ENCODE results near the gene OR51B5.
"Not testable (repeated sequence)": the region's sequence is repeated elsewhere in the genome, so short reads cannot be mapped to it uniquely, and the experiment has no call there.

The OR51B5 gene

DNA sequence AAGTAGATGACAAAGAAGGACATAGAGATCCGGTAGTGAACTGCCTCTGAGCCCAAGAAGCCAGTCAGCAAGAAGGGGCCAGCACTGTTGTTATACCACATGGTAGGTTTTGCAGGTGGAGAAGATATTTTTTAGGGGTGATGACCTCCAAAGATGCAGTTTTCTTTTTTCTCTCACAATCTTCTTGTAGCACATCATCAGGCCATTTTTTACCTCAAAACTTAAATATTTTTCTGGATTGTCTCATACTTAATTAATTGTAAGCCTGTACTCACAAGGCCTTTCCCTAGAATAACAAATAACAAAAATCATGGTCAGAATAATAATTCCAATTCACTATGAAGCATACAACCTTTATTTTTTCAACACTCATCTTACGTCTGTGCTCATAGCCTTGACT is 41.5 kb downstream of the OR51B5 start, which contains the start of gene OR51B4:
OR51B4 (minus strand) TSS at position 101 of the 400 bp plus-strand sequence; CDS start at position 101, 0 bp downstream.
- Histone ChIP-seq H3K4me2 (ENCODE audit: low read length) (no peak within 1 kb of the TSS), H2AFZ (ENCODE audit: low read depth, low read length) (no peak within 1 kb of the TSS), H3K36me3 (replicated peaks; ENCODE audit: low read depth, low read length) (no peaks in the 10 kb centered on the region), H3K4me1 (ENCODE audit: low read length) (no peaks in the 10 kb centered on the region; the same call in 1 of the 2 replicates), H3K27ac (ENCODE audit: low read length) (no peak within 1 kb of the TSS), H3K79me2 (ENCODE audit: low read length) (no peaks in the 10 kb centered on the region), H3K4me3 (ENCODE audit: low read length) (no peak within 1 kb of the TSS), H4K20me1 (ENCODE audit: insufficient read depth, low read length) (no peaks in the 10 kb centered on the region), H3K9ac (ENCODE audit: low read length) (no peak within 1 kb of the TSS), H3K9me3 (ENCODE audit: insufficient read depth, low read length) (no peaks in the 10 kb centered on the region), H3K27me3 (ENCODE audit: low read depth, low read length) (0 out of 2 replicates have a peak, but pooled peaks cover 3% of the 10 kb centered on the region)
- TF ChIP-seq EZH2phosphoT487 (IDR thresholded peaks at IDR 0.05; ENCODE audit: low read depth) = no peak
- TF ChIP-seq CTCF (IDR thresholded peaks at IDR 0.05; ENCODE audit: low read depth, low read length) = no peak

GRCh38 chr11:5300251-5300650 is 43.1 kb downstream of the OR51B5 start:
- Histone ChIP-seq H3K4me3 (ENCODE audit: low read length) (no peak overlapping the region), H2AFZ (ENCODE audit: low read depth, low read length) (no peak overlapping the region), H3K36me3 (replicated peaks; ENCODE audit: low read depth, low read length) (no peaks in the 10 kb centered on the region), H3K4me2 (ENCODE audit: low read length) (no peak overlapping the region), H3K79me2 (ENCODE audit: low read length) (no peaks in the 10 kb centered on the region), H3K9ac (ENCODE audit: low read length) (no peak overlapping the region), H3K27me3 (ENCODE audit: low read depth, low read length) (0 out of 2 replicates have a peak, but pooled peaks cover 3% of the 10 kb centered on the region), H3K27ac (ENCODE audit: low read length) (no peak overlapping the region), H3K4me1 (ENCODE audit: low read length) (no peaks in the 10 kb centered on the region; the same call in 1 of the 2 replicates), H3K9me3 (ENCODE audit: insufficient read depth, low read length) (no peaks in the 10 kb centered on the region), H4K20me1 (ENCODE audit: insufficient read depth, low read length) (no peaks in the 10 kb centered on the region)
- no peak for TF ChIP-seq EZH2phosphoT487 (IDR thresholded peaks at IDR 0.05; ENCODE audit: low read depth)
- TF ChIP-seq CTCF (IDR thresholded peaks at IDR 0.05; ENCODE audit: low read depth, low read length) = no peak

DNA sequence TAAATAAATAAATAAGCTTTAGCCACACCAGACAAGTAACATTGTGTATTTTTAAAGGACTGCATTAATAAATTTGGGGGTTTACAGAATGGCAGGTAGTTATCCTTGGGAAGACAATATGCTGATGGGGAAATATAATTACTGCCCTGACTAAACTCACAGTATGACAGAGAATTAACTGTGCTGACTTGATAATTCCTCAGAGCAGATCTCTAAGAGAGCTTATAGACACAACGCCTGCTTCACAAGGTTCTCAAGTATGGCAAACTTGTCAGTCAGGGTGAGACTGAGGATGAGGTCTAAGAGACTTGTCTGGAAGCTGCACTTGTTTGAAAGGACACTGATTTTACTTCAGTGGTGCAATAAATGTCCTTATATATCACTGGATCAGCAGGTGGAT is 44.9 kb downstream of the OR51B5 start:
- H3K9me3 ChIP-seq (ENCODE audit: insufficient read depth, low read length) = no peaks in the 10 kb centered on the region
- H3K4me1 ChIP-seq (ENCODE audit: low read length) = no peaks in the 10 kb centered on the region; the same call in 1 of the 2 replicates
- H3K4me3 ChIP-seq (ENCODE audit: low read length) = no peak overlapping the region
- H3K9ac ChIP-seq (ENCODE audit: low read length) = no peak overlapping the region
- H3K27me3 ChIP-seq (ENCODE audit: low read depth, low read length) = 0 out of 2 replicates have a peak, but pooled peaks cover 3% of the 10 kb centered on the region
- H2AFZ ChIP-seq (ENCODE audit: low read depth, low read length) = no peak overlapping the region
- no peak overlapping the region for H3K27ac ChIP-seq (ENCODE audit: low read length)
- H3K36me3 ChIP-seq (replicated peaks; ENCODE audit: low read depth, low read length) = no peaks in the 10 kb centered on the region
- no peak for TF ChIP-seq CTCF (IDR thresholded peaks at IDR 0.05; ENCODE audit: low read depth, low read length)
- TF ChIP-seq EZH2phosphoT487 (IDR thresholded peaks at IDR 0.05; ENCODE audit: low read depth) = no peak
- no peaks in the 10 kb centered on the region for H3K79me2 ChIP-seq (ENCODE audit: low read length)
- H3K4me2 ChIP-seq (ENCODE audit: low read length) = no peak overlapping the region
- H4K20me1 ChIP-seq (ENCODE audit: insufficient read depth, low read length) = no peaks in the 10 kb centered on the region

- H3K27ac ChIP-seq (ENCODE audit: low read length) = no peak overlapping the region
- H3K79me2 ChIP-seq (ENCODE audit: low read length) = no peaks in the 10 kb centered on the region
- no peak for TF ChIP-seq EZH2phosphoT487 (IDR thresholded peaks at IDR 0.05; ENCODE audit: low read depth)
- no peak for TF ChIP-seq CTCF (IDR thresholded peaks at IDR 0.05; ENCODE audit: low read depth, low read length)
These were observed 45.5 kb downstream of the OR51B5 start for GRCh38 chr11:5297721-5298323.

DNA sequence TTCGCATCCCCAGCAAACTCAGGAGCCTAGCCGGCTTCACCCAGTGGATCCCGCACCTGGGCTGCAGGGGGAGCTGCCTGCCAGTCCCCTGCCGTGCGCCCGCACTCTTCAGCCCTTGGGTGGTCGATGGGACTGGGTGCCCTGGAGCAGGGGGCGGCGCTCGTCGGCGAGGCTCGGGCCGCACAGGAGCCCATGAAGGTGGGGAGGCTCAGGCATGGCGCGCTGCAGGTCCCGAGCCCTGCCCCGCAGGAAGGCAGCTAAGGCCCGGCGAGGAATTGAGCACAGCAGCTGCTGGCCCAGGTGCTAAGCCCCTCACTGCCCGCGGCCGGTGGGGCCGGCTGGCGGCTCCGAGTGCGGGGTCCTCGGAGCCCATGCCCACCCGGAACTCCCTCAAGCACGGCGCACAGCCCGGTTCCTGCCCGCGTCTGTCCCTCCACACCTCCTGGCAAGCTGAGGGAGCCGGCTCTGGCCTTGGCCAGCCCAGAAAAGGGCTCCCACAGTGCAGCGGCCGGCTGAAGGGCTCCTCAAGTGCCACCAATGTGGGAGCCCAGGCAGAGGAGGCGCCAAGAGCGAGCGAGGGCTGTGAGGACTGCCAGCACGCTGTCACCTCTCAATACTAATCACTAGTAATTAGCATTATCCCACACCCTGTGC is 48.9 kb downstream of the OR51B5 start:
- not testable (repeated sequence) for H3K4me2 ChIP-seq (ENCODE audit: low read length); H3K79me2 ChIP-seq (ENCODE audit: low read length); H3K27me3 ChIP-seq (ENCODE audit: low read depth, low read length); H3K36me3 ChIP-seq (replicated peaks; ENCODE audit: low read depth, low read length); H2AFZ ChIP-seq (ENCODE audit: low read depth, low read length); H4K20me1 ChIP-seq (ENCODE audit: insufficient read depth, low read length); H3K4me3 ChIP-seq (ENCODE audit: low read length); H3K9me3 ChIP-seq (ENCODE audit: insufficient read depth, low read length); H3K27ac ChIP-seq (ENCODE audit: low read length); H3K9ac ChIP-seq (ENCODE audit: low read length)
- peaks cover 20% of the 10 kb centered on the region for H3K4me1 ChIP-seq (ENCODE audit: low read length)

More at GRCh38 chr11:5297721-5298323, 45.5 kb downstream of the OR51B5 start:
- Histone ChIP-seq H2AFZ (ENCODE audit: low read depth, low read length) (no peak overlapping the region), H4K20me1 (ENCODE audit: insufficient read depth, low read length) (no peaks in the 10 kb centered on the region), H3K27me3 (ENCODE audit: low read depth, low read length) (0 out of 2 replicates have a peak, but pooled peaks cover 3% of the 10 kb centered on the region), H3K9me3 (ENCODE audit: insufficient read depth, low read length) (no peaks in the 10 kb centered on the region), H3K4me3 (ENCODE audit: low read length) (no peak overlapping the region), H3K4me2 (ENCODE audit: low read length) (no peak overlapping the region), H3K36me3 (replicated peaks; ENCODE audit: low read depth, low read length) (no peaks in the 10 kb centered on the region), H3K9ac (ENCODE audit: low read length) (no peak overlapping the region), H3K4me1 (ENCODE audit: low read length) (peaks cover 4% of the 10 kb centered on the region)
